ENCODE data around the gene RLN3.

RLN3 gene

GRCh38 chr19:14056069-14056666, 28.2 kb downstream of the RLN3 start:
- no peak for DNase-seq

GRCh38 chr19:14056741-14057356, 28.9 kb downstream of the RLN3 start:
- no peak for DNase-seq

GRCh38 chr19:14058182-14059092, 30.5 kb downstream of the RLN3 start:
- no peak for DNase-seq

GRCh38 chr19:14059093-14059480, 31.1 kb downstream of the RLN3 start:
- no peak for DNase-seq

- no peak for DNase-seq
Observed at GRCh38 chr19:14059652-14060155, 31.8 kb downstream of the RLN3 start.

GRCh38 chr19:14061081-14061749, 33.3 kb downstream of the RLN3 start:
- no peak for DNase-seq

GRCh38 chr19:14061751-14062557, 34.0 kb downstream of the RLN3 start, which contains the start of gene PALM3:
PALM3 (minus strand) TSS chr19:14062076; CDS start chr19:14061980, 96 bp downstream.
- no peak for DNase-seq

- no peak for DNase-seq
Observed at GRCh38 chr19:14062558-14062855, 34.6 kb downstream of the RLN3 start.

- no peak for DNase-seq
Observed at GRCh38 chr19:14063105-14063504, 35.2 kb downstream of the RLN3 start.

GRCh38 chr19:14066134-14066533, 38.2 kb downstream of the RLN3 start:
- DNase-seq, result no peak

GRCh38 chr19:14070268-14071050, 42.5 kb downstream of the RLN3 start:
- DNase-seq, result no peak

- no peak for DNase-seq
Observed at GRCh38 chr19:14072535-14073260, 44.8 kb downstream of the RLN3 start, which contains the start of gene MISP3. MISP3 (plus strand) TSS chr19:14072786; CDS start chr19:14073310, 524 bp downstream.

GRCh38 chr19:14073261-14073924, 45.4 kb downstream of the RLN3 start:
- DNase-seq, result peak; percentile 67 to 69

- DNase-seq, result no peak
Observed at GRCh38 chr19:14073925-14074838, 46.2 kb downstream of the RLN3 start.

GRCh38 chr19:14078411-14078810, 50.5 kb downstream of the RLN3 start:
- DNase-seq, result peak; percentile 31 to 65
